AG04450 (cell line): ENCODE measurements around the gene BRWD1. TPM values are rescaled to one million over a fixed set of nuclear protein-coding genes. Genes with fewer than 3 reads are reported as not detected.

ENCODE experiments used
- CTCF ChIA-PET: fragments of 300-600, 350-600 bp; formaldehyde crosslinking; extraction: SDS; loops from one replicate; lab custom pipeline; 2022; ENCODE audit warnings: antibody characterized with exemption, inconsistent platforms; lab: Charles Lee
- POLR2A ChIA-PET: fragments of 350-600 bp; formaldehyde crosslinking; extraction: SDS; loops from one replicate; lab custom pipeline; 2021; ENCODE audit warnings: antibody characterized with exemption, inconsistent platforms; lab: Yijun Ruan, JAX
- DNase-seq: peaks from one replicate; pipeline ENCODE4 v3.0.0-alpha.2; 2011; ENCODE audit warnings: low read depth, low spot score
- H3K27ac ChIP-seq: one replicate; pipeline ENCODE4 v1.5.1; 2012; ENCODE audit warnings: low read depth, low read length, control low read depth
- H3K27me3 ChIP-seq: one replicate; pipeline ENCODE4 v1.6.0; 2012; ENCODE audit warnings: low read length; ENCODE audit not compliant: control insufficient read depth, insufficient read depth
- H3K4me3 ChIP-seq: 2 replicates; pipeline ENCODE4 v1.5.1; 2011; ENCODE audit warnings: mild to moderate bottlenecking, low read depth, low read length, control low read depth
- H3K9me3 ChIP-seq: 2 replicates; pipeline ENCODE4 v1.5.1; 2012; ENCODE audit warnings: low read length; ENCODE audit not compliant: control insufficient read depth, insufficient read depth
- CTCF ChIP-seq: IDR thresholded peaks from 2 replicates; pipeline ENCODE4 v1.5.1; 2011; ENCODE audit warnings: low read depth, low read length, control low read depth, inconsistent platforms
- polyA plus RNA-seq: library from polyadenylated mRNA; depleted of rRNA; stranded (reverse); fragments of >200 nt; gene quantifications from 2 replicates; pipeline ENCODE4 v1.2.3, GENCODE V29; 2011

The BRWD1 gene
- polyA plus RNA-seq, 1 experiment, result 19.7 TPM

- POLR2A ChIA-PET, result no interaction called here
- CTCF ChIA-PET, result no interaction called here
- TF ChIP-seq CTCF, result no peak
- Histone ChIP-seq H3K9me3 (no peaks in the 10 kb centered on the region), H3K27ac (no peak overlapping the region), H3K4me3 (no peak overlapping the region; the same call in 1 of the 2 replicates), H3K27me3 (no peaks in the 10 kb centered on the region)
- DNase-seq, result no peak
Observed at GRCh38 chr21:39181205-39181818, 132.1 kb downstream of the BRWD1 start.

GRCh38 chr21:39180429-39181019 lies 132.9 kb downstream of the BRWD1 start:
- TF ChIP-seq CTCF, result peak; percentile 34

GRCh38 chr21:39178421-39178820 lies 135.0 kb downstream of the BRWD1 start:
- POLR2A ChIA-PET, result no interaction called here
- Histone ChIP-seq H3K27me3 (no peaks in the 10 kb centered on the region), H3K27ac (no peak overlapping the region), H3K9me3 (no peaks in the 10 kb centered on the region), H3K4me3 (no peak overlapping the region)
- TF ChIP-seq CTCF, result no peak
- CTCF ChIA-PET, result no interaction called here
- DNase-seq, result no peak

More at GRCh38 chr21:39180429-39181019, 132.9 kb downstream of the BRWD1 start:
- Histone ChIP-seq H3K27ac (no peak overlapping the region), H3K9me3 (no peaks in the 10 kb centered on the region), H3K27me3 (no peaks in the 10 kb centered on the region), H3K4me3 (no peak overlapping the region)
- no peak for DNase-seq
- CTCF ChIA-PET, result no interaction called here
- POLR2A ChIA-PET, result no interaction called here

GRCh38 chr21:39176271-39176709 lies 137.1 kb downstream of the BRWD1 start:
- ChIA-PET CTCF (interaction anchor here (0.6 to 1.7 kb wide), 8 partner anchors 9 to 672 kb away, joined by 3 to 16 read pairs (median 3); no protein-coding TSS in a partner anchor), POLR2A (no interaction called here)
- Histone ChIP-seq H3K4me3 (no peak overlapping the region), H3K27me3 (no peaks in the 10 kb centered on the region), H3K27ac (no peak overlapping the region), H3K9me3 (no peaks in the 10 kb centered on the region)
- TF ChIP-seq CTCF, result no peak
- no peak for DNase-seq

GRCh38 chr21:39175665-39176064 lies 137.8 kb downstream of the BRWD1 start:
- Histone ChIP-seq H3K27ac (no peak overlapping the region), H3K27me3 (no peaks in the 10 kb centered on the region), H3K4me3 (no peak overlapping the region), H3K9me3 (no peaks in the 10 kb centered on the region)
- no peak for DNase-seq
- no peak for TF ChIP-seq CTCF
- POLR2A ChIA-PET, result no interaction called here
- CTCF ChIA-PET, result interaction anchor here (1.3 to 1.7 kb wide), 2 partner anchors 38 to 670 kb away, joined by 5 to 16 read pairs; no protein-coding TSS in a partner anchor
